Suprapubic skin (tissue), 3 donors: ENCODE results near the gene TBCB.

Source experiments
- CTCF ChIP-seq, 2 donors: fragments of 200-600 bp in 1 of 2; fragments of 450-650 bp in 1 of 2; sonication (generic) in 1 of 2; IDR thresholded peaks; one replicate each; pipeline ENCODE4 v1.5.1; 2016 to 2019; ENCODE audit warnings: antibody characterized with exemption in 2 of 2, mild to moderate bottlenecking in 1 of 2, moderate library complexity in 1 of 2
- EP300 ChIP-seq: sonication (generic); formaldehyde crosslinking; IDR thresholded peaks from one replicate; pipeline ENCODE4 v1.6.1; 2017; ENCODE audit warnings: antibody characterized with exemption
- POLR2A ChIP-seq, 2 donors: fragments of 450-650 bp; IDR thresholded peaks; one replicate each; pipeline ENCODE4 v1.6.1; 2017; ENCODE audit warnings: antibody characterized with exemption in 2 of 2, mild to moderate bottlenecking in 2 of 2, moderate library complexity in 2 of 2

- TF ChIP-seq CTCF (IDR thresholded peaks at IDR 0.05) (no peak), EP300 (no peak), POLR2A (IDR thresholded peaks at IDR 0.05) (no peak)
Measured at GRCh38 chr19:36172852-36173251, 57.6 kb downstream of the TBCB start.
